HG02571 (cell line): Measurements from ENCODE around the gene FAM120C.

ENCODE experiments used
- ATAC-seq: cut with Tn5 transposase; IDR thresholded peaks from one replicate; pipeline ENCODE4 v1.9.1; 2021; ENCODE audit warnings: mild to moderate bottlenecking, moderate library complexity; ENCODE audit not compliant: unreplicated experiment

FAM120C gene

DNA sequence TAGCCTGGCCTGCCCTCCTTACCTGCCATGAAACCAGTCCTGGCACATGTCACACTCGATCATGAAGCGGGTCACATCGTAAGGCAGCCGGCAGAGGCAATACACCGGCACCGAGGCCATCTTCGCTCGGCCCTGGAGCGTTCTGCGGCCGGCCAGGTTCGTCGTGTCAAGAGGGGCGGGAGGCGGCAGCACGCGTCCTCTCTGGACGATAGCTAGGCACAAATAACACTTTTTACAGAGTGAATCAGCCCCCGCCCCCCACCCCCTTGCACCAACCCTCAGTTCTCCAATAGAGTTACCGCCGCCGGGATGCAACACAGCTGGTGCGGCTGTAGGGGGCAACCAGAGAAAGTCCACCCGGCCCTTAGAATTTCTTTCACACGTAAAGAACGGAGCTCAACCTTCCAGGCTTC lies 140.4 kb downstream of the FAM120C start:
- no peak for ATAC-seq

DNA sequence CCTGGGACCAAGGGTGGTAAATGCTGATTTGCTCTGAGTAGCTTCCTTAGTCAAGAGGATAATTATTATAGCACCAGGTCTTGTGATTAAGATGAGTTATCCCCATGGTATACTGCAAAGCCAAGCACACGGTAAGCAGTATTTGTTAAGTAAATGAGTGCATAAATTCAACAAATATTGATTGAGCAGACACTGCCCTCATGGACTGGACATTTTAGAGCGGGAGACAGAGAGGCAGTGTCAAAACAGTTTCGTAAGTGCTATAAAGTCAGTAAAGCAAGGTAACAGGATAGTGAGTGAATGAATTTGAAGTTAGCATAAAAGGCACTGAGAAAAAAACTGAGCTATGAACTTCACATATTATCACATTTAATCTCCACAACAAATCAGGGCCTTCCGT lies 152.7 kb downstream of the FAM120C start:
- no peak for ATAC-seq

DNA sequence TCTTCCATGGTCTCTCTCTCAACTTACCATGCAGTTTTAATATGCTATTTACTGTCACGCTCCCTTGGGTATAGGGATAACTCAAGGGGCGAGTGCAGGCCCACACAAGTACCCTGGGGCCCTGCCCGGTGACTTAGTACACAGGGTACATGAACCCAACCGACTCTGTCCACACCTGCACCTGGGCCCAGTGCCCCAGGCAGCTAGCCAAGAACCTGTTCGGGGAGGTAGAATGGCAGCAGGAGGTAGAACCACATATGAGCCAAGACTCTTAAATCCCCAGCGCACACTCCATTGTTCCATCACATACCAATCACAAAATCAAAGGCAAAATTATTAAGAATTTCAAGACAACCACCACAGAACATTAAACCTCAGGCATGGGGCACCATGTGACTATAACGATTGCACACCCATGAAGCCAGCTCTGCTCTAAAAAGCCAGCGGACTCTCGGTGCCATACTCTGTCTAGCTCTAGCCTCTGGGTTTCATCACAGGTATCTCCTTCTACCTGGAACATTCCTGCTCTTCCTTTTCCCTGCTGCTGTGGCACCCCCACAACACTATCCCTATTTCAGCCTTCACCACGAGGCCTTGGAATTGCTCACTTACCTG lies 153.4 kb downstream of the FAM120C start:
- ATAC-seq: no peak

DNA sequence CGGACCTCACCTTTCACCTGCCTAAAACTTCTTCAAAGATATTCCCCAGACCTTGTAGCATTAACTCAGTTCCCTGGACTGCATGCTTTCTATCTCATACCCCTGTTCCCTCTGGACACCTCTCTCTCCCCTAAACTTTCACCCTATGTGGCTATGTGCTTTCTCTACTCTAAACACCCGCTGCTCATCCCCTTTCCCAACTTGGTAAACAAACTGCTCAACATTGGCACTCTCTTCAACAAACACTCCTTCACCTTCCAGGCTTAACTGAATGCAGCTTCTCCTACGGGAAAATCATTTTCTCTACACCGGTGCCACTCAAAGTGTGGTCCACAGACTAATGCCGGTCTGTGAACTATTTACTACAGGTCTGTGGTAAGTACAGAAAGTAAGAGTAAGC lies 158.7 kb downstream of the FAM120C start:
- ATAC-seq: no peak
